Progenitor cell of endocrine pancreas (in vitro differentiated cells): ENCODE measurements around the gene GSX2. TPM values are rescaled to one million over a fixed set of nuclear protein-coding genes. Genes with fewer than 3 reads are reported as not detected.

ENCODE experiments used
- DNase-seq: peaks from one replicate; pipeline ENCODE4 v3.0.0; 2021; ENCODE audit warnings: low spot score; ENCODE audit not compliant: unreplicated experiment
- H3K27ac Mint-ChIP-seq: 2 replicates; pipeline ENCODE4 v1.8.0; 2021; ENCODE audit warnings: mild to moderate bottlenecking, moderate library complexity, mixed read lengths
- H3K27me3 Mint-ChIP-seq: 2 replicates; pipeline ENCODE4 v1.8.0; 2021; ENCODE audit warnings: mixed read lengths
- H3K36me3 Mint-ChIP-seq: 2 replicates; pipeline ENCODE4 v1.8.0; 2022; ENCODE audit warnings: mixed read lengths; ENCODE audit not compliant: insufficient read depth
- H3K4me1 Mint-ChIP-seq: 2 replicates; pipeline ENCODE4 v1.8.0; 2021; ENCODE audit warnings: low read depth, mixed read lengths
- H3K4me3 Mint-ChIP-seq: 2 replicates; pipeline ENCODE4 v1.8.0; 2021; ENCODE audit warnings: low read depth, mild to moderate bottlenecking, moderate library complexity, mixed read lengths
- H3K9me3 Mint-ChIP-seq: 2 replicates; pipeline ENCODE4 v1.8.0; 2021; ENCODE audit warnings: low read depth, mixed read lengths
- total RNA-seq: library from RNA; stranded (reverse); gene quantifications from 2 replicates; pipeline ENCODE4 v1.2.1, GENCODE V29; 2021
- TF ChIP-seq, protein P1 (sequence below): fragments of 200-600 bp; sonication (generic); IDR thresholded peaks from one replicate; pipeline ENCODE4 v1.5.0; 2021; ENCODE audit warnings: antibody characterized with exemption, mild to moderate bottlenecking; ENCODE audit not compliant: unreplicated experiment

The GSX2 gene
- total RNA-seq, 1 donor from 2014 or later = not detected

DNA sequence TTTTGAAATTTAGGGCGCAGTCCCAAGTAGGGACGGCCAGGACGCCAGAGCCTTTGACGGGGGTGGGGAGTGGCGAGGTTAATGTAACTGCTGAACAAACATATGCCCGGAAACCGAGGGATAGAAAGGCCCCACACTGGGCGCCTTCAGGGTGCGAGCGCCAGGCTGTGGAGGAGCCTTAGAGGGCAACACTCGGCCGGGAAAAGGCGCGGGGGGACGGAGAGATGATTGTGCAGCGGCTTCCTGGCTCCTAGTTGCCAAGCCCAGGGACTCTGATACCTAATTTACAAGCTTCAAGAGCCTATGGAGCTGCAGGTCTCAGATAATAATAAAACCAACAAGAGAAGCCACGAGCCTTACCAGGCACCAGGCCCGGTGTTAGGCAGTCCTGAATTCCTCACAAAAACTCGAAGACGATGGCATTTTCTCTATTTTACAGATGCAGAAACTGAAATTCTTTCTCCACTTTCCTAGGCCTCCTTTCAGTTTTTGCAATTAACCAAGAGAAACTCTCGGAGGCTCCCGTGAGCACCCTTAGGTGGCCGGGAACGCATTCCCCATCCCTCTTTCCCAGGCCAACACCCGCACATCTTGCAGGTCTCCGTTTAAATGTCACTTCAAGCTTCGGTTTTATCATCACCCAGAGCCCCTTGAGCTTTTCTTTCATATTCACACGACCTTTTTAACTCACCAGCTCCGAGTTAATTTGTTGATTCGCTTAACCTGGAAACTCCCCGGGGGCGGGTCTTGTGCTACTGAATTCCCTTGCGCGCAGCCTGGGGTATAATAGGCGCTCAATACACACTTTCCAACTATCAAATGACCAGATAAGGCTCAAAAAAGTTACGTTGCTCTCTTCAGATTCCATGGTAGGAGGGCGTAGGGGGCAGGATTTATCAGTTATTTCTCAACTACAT lies 6.4 kb upstream of the GSX2 start:
- H3K9me3 Mint-ChIP-seq = no peaks in the 10 kb centered on the region
- H3K27ac Mint-ChIP-seq = peak overlapping the region; percentile 27
- TF ChIP-seq, protein P1, sequence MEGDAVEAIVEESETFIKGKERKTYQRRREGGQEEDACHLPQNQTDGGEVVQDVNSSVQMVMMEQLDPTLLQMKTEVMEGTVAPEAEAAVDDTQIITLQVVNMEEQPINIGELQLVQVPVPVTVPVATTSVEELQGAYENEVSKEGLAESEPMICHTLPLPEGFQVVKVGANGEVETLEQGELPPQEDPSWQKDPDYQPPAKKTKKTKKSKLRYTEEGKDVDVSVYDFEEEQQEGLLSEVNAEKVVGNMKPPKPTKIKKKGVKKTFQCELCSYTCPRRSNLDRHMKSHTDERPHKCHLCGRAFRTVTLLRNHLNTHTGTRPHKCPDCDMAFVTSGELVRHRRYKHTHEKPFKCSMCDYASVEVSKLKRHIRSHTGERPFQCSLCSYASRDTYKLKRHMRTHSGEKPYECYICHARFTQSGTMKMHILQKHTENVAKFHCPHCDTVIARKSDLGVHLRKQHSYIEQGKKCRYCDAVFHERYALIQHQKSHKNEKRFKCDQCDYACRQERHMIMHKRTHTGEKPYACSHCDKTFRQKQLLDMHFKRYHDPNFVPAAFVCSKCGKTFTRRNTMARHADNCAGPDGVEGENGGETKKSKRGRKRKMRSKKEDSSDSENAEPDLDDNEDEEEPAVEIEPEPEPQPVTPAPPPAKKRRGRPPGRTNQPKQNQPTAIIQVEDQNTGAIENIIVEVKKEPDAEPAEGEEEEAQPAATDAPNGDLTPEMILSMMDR = no peak
- no peak for DNase-seq
- no peak overlapping the region for H3K4me3 Mint-ChIP-seq
- peaks cover 23% of the 10 kb centered on the region for H3K4me1 Mint-ChIP-seq
- no peaks in the 10 kb centered on the region for H3K36me3 Mint-ChIP-seq
- H3K27me3 Mint-ChIP-seq = peaks cover 92% of the 10 kb centered on the region

DNA sequence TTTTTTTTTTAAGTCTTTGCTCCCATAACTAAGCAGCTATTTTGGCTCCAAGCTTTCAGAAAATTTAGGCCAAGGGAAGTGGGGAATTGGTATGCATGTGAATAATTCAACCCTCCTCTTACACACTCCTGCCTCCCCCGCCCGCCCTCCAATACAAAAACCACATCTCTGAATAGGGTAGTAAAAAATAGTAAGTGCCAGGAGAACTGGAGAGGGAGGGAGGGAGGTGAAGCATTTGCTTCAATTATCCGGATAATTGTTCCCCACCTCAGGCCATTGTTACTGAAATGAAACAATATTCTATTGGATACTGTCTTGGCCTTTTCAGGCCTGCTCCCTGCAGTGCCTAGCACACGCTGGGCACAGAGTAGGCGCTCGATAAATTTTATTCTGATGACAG lies 5.5 kb upstream of the GSX2 start:
- no peak for DNase-seq
- Mint-ChIP-seq H3K9me3 (no peaks in the 10 kb centered on the region), H3K27me3 (peaks cover 95% of the 10 kb centered on the region), H3K4me3 (no peak overlapping the region), H3K27ac (no peak overlapping the region), H3K4me1 (peaks cover 24% of the 10 kb centered on the region), H3K36me3 (no peaks in the 10 kb centered on the region)
- TF ChIP-seq, protein P1 = no peak

DNA sequence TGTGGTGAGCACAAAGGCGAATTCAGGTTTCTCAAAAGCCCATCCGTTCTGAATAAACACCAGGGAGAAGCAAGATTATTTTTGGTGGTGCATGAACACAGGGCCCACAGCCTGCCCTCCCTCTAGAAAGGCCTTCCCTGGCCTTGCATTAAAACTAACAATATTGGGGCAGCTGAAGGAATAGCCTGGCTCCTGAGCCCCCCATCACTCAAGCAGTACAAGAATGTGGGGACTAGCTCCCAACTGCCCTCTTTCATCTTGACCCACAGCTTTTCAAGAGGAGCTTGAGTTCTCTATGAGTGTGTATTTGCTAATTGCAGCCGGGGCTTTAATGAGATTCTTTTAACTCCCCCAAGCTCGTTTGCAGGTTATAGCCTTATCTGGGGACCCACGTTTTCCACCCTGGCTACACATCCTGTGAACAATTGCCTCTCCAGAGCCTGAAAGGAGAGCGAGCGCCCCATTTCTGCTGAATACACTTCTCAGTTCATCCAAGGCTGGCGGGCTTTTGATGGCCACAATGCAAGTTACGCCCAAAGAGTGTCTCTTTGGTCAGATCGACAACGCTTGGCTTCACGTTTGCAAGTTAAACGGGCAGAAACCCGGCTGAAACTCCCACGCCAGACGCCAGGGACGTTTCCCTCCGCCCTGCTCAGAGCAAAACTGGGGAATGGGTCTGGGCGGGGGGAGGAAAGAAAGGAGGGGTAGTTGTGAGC lies 4.7 kb upstream of the GSX2 start:
- Mint-ChIP-seq H3K27me3 (peaks cover 98% of the 10 kb centered on the region), H3K27ac (peak overlapping the region; percentile 86), H3K36me3 (no peaks in the 10 kb centered on the region), H3K4me3 (peak overlapping the region; percentile 14), H3K4me1 (peaks cover 27% of the 10 kb centered on the region), H3K9me3 (no peaks in the 10 kb centered on the region)
- TF ChIP-seq, protein P1 = no peak
- no peak for DNase-seq

DNA sequence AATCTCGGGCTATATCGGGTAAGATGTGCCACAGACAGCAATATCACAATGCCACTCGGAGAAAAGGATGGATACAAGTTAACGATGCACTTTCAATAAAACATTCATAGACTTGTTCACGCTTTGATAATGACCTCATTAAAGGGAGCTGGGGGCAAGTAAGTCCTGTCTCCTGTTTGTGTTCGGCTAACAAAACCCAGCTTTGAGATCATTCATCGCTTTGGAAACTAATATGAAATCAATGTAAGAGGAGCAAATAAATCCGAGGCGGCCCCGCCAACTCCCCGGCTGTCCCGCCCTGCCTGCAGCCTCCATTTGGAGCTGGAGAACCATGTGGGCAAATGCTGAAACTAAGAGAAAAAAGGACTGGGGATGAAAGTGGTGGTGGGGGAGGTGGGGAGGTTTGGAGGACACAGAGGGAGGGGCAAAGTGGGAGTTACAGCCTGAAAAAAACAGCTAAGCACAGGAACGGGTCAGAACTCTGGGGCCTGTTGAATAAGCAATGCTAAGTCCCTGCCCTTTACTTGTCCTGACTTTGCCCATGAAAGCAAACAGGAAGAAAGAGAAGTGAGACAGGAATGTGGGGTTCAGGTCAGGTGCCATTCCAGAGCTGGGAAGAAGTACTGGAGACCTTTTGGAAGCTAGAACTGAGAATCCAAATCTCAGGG lies 3.5 kb upstream of the GSX2 start:
- DNase-seq = no peak
- Mint-ChIP-seq H3K4me3 (no peak overlapping the region), H3K27ac (no peak overlapping the region), H3K9me3 (no peaks in the 10 kb centered on the region), H3K4me1 (peaks cover 26% of the 10 kb centered on the region), H3K36me3 (no peaks in the 10 kb centered on the region), H3K27me3 (peaks cover 95% of the 10 kb centered on the region)
- TF ChIP-seq, protein P1 = no peak

DNA sequence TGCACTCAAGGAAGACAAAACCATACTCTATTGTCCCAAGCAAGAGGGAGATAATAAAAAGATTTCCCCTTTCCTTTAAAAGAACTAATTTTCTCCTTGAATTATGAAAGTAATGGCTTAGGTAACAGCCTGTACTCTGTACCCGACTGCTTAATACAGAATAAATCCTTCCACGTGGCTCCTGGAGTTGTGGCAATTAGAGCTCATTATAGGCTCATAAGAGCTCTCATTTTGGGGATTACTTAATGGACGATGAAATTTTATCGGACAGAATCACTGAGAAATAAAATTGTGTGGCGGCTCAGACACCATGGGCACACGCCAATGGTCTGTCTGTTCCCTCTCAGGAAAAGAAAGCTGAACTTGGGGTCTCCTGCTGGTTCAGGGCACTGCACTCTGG lies 2.8 kb upstream of the GSX2 start:
- H3K36me3 Mint-ChIP-seq = no peaks in the 10 kb centered on the region
- DNase-seq = no peak
- H3K4me1 Mint-ChIP-seq = peaks cover 22% of the 10 kb centered on the region
- TF ChIP-seq, protein P1 = no peak
- H3K27me3 Mint-ChIP-seq = peaks cover 95% of the 10 kb centered on the region
- H3K9me3 Mint-ChIP-seq = no peaks in the 10 kb centered on the region
- H3K4me3 Mint-ChIP-seq = no peak overlapping the region
- H3K27ac Mint-ChIP-seq = no peak overlapping the region
